ENCODE measurements around the gene IGSF22. TPM values are rescaled to one million over a fixed set of nuclear protein-coding genes. Genes with fewer than 3 reads are reported as not detected.
"Not testable (repeated sequence)": the region's sequence is repeated elsewhere in the genome, so short reads cannot be mapped to it uniquely, and the experiment has no call there.

Gene IGSF22
- polyA plus RNA-seq, 6 donors from 2014 or later, result 1.8 to 3.9 (median 2.9) TPM

- Mint-ChIP-seq H3K4me1 (no peaks in the 10 kb centered on the region), H3K4me3 (no peak overlapping the region), H3K36me3 (no peaks in the 10 kb centered on the region), H3K27me3 (peaks cover 0 to 36% (median 4%) of the 10 kb centered on the region in 3 donors), H3K9me3 (no peaks in the 10 kb centered on the region), H3K27ac (no peak overlapping the region)
- DNase-seq (no peak), ATAC-seq (ENCODE audit: low read depth in 2 of 2) (no peak)
Observed at GRCh38 chr11:18684267-18684666, 41.7 kb downstream of the IGSF22 start.

GRCh38 chr11:18682466-18682865 is 43.5 kb downstream of the IGSF22 start:
- no peak overlapping the region for H3K27ac Mint-ChIP-seq

DNA sequence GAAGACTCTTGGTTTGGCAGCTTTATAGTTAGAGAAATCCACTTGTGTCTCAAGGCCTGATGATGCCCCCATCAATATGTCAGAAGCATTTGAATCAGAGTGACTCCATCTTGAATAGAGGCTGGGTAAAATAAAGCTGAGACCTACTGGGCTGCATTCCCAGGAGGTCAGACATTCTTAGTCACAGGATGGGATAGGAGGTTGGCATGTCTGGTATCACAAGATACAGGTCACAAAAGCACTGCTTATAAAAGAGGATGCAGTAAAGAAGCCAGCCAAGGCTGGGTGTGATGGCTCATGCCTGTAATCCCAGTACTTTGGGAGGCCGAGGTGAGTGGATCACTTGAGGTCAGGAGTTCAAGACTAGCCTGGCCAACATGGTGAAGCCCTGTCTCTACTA is 44.0 kb downstream of the IGSF22 start:
- H3K36me3 Mint-ChIP-seq; H3K27ac Mint-ChIP-seq; H3K4me1 Mint-ChIP-seq; ATAC-seq (ENCODE audit: low read depth in 2 of 2); H3K9me3 Mint-ChIP-seq; DNase-seq: not testable (repeated sequence)
- H3K4me3 Mint-ChIP-seq, result peak overlapping the region in 1 of 8 donors; percentile 22
- H3K27me3 Mint-ChIP-seq, result peaks cover 0 to 39% (median 7%) of the 10 kb centered on the region in 3 donors

More at GRCh38 chr11:18682466-18682865, 43.5 kb downstream of the IGSF22 start:
- no peaks in the 10 kb centered on the region for H3K9me3 Mint-ChIP-seq
- ATAC-seq (ENCODE audit: low read depth in 2 of 2) (no peak), DNase-seq (no peak)
- H3K4me3 Mint-ChIP-seq, result no peak overlapping the region
- H3K27me3 Mint-ChIP-seq, result peaks cover 0 to 39% (median 7%) of the 10 kb centered on the region in 3 donors
- no peaks in the 10 kb centered on the region for H3K36me3 Mint-ChIP-seq
- H3K4me1 Mint-ChIP-seq, result no peaks in the 10 kb centered on the region

DNA sequence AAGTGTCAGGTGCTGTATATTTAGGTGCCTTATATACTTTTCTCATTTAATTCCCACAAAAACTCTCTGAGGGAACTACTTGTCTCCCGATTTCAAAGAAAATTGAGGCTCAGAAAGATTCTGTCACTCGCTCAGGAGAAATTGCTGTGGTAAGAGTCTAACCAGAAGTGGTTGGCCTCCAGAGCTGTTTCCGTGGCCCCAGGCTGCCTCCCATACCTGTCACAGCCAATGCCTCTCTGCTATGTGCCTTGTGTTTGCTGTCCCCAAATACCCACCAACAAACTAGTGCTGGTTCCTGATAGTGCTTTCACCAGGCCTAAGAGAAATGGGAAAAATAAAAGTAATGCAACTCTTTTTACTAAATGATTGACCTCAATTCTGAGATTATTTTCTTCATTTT is 48.4 kb downstream of the IGSF22 start:
- no peak for DNase-seq
- no peaks in the 10 kb centered on the region for H3K36me3 Mint-ChIP-seq
- peaks cover 0 to 3% (median 2%) of the 10 kb centered on the region in 3 donors for H3K4me1 Mint-ChIP-seq
- no peak for ATAC-seq (ENCODE audit: low read depth in 2 of 2)
- H3K27me3 Mint-ChIP-seq, result peaks cover 0 to 7% (median 7%) of the 10 kb centered on the region in 3 donors
- no peak overlapping the region for H3K4me3 Mint-ChIP-seq
- H3K27ac Mint-ChIP-seq, result no peak overlapping the region
- no peaks in the 10 kb centered on the region for H3K9me3 Mint-ChIP-seq

- DNase-seq (no peak), ATAC-seq (ENCODE audit: low read depth in 2 of 2) (no peak)
- Mint-ChIP-seq H3K27me3 (peaks cover 0 to 7% (median 7%) of the 10 kb centered on the region in 3 donors), H3K4me1 (peaks cover 0 to 7% (median 5%) of the 10 kb centered on the region in 3 donors), H3K27ac (no peak overlapping the region), H3K36me3 (no peaks in the 10 kb centered on the region), H3K4me3 (no peak overlapping the region), H3K9me3 (no peaks in the 10 kb centered on the region)
Observed at GRCh38 chr11:18676803-18677202, 49.2 kb downstream of the IGSF22 start.

GRCh38 chr11:18672209-18672608 is 53.8 kb downstream of the IGSF22 start:
- not testable (repeated sequence) for DNase-seq, H3K36me3 Mint-ChIP-seq, H3K9me3 Mint-ChIP-seq, H3K4me3 Mint-ChIP-seq
- H3K4me1 Mint-ChIP-seq, result peaks cover 0 to 17% (median 8%) of the 10 kb centered on the region in 3 donors
- peak; percentile 60 to 71 for ATAC-seq (ENCODE audit: low read depth in 2 of 2)
- peak overlapping the region in 1 of 6 donors; percentile 73 for H3K27ac Mint-ChIP-seq
- peaks cover 3 to 16% (median 14%) of the 10 kb centered on the region in 3 donors for H3K27me3 Mint-ChIP-seq

GRCh38 chr11:18671246-18671645 is 54.7 kb downstream of the IGSF22 start:
- H3K9me3 Mint-ChIP-seq, result no peaks in the 10 kb centered on the region
- no peak for DNase-seq
- H3K27ac Mint-ChIP-seq, result peak overlapping the region in 2 of 6 donors; percentile 38 to 50
- ATAC-seq (ENCODE audit: low read depth in 2 of 2), result no peak
- H3K27me3 Mint-ChIP-seq, result peaks cover 8 to 22% (median 18%) of the 10 kb centered on the region in 3 donors
- no peak overlapping the region for H3K4me3 Mint-ChIP-seq
- no peaks in the 10 kb centered on the region for H3K36me3 Mint-ChIP-seq
- H3K4me1 Mint-ChIP-seq, result peaks cover 0 to 17% (median 8%) of the 10 kb centered on the region in 3 donors

GRCh38 chr11:18669711-18670110 is 56.3 kb downstream of the IGSF22 start:
- no peaks in the 10 kb centered on the region for H3K36me3 Mint-ChIP-seq
- DNase-seq (no peak), ATAC-seq (ENCODE audit: low read depth in 2 of 2) (no peak)
- no peak overlapping the region for H3K27ac Mint-ChIP-seq
- H3K4me3 Mint-ChIP-seq, result no peak overlapping the region
- peaks cover 8 to 27% (median 18%) of the 10 kb centered on the region in 3 donors for H3K27me3 Mint-ChIP-seq
- peaks cover 0 to 17% (median 8%) of the 10 kb centered on the region in 3 donors for H3K4me1 Mint-ChIP-seq
- H3K9me3 Mint-ChIP-seq, result no peaks in the 10 kb centered on the region

DNA sequence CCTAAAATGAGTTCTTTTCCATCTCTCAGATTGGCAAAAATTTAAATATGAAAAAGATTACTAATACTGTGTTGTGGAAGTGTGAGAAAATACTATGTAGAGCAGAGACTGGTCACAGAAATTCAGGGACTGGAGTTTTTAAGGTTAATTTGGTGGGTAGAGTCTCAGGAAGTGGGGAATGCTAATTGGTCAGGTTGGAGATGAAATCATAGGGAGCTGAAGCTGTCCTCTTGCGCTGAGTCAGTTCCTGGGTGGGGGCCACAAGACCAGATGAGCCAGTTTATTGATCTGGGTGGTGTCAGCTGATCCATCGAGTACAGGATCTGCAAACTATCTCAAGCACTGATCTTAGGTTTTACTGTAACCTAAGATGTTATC is 56.8 kb downstream of the IGSF22 start:
- ATAC-seq (ENCODE audit: low read depth in 2 of 2) (no peak), DNase-seq (no peak)
- H3K4me1 Mint-ChIP-seq, result peaks cover 0 to 17% (median 8%) of the 10 kb centered on the region in 3 donors
- no peaks in the 10 kb centered on the region for H3K36me3 Mint-ChIP-seq
- no peak overlapping the region for H3K27ac Mint-ChIP-seq
- H3K27me3 Mint-ChIP-seq, result peaks cover 8 to 27% (median 18%) of the 10 kb centered on the region in 3 donors
- no peaks in the 10 kb centered on the region for H3K9me3 Mint-ChIP-seq
- no peak overlapping the region for H3K4me3 Mint-ChIP-seq

DNA sequence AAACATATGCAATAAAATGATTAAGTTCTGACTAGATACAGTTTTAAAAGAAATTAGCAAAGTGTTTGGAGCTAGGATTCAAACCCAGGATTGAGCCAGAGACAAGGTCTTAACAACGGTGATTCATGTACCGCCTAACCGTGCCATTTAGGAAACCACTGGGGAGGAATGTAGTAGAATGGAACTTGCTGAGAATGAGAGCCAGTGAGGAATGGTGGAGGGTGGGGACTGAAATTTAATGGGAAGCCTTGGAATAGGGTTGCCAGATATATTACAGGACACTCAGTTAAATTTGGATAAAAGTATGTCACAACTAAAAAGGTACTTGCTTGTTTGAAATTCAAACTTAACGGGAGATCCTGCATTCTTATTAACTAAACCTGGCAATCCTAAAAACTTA is 57.9 kb downstream of the IGSF22 start:
- peaks cover 0 to 17% (median 5%) of the 10 kb centered on the region in 3 donors for H3K4me1 Mint-ChIP-seq
- H3K27me3 Mint-ChIP-seq, result peaks cover 11 to 27% (median 18%) of the 10 kb centered on the region in 3 donors
- H3K36me3 Mint-ChIP-seq, result no peaks in the 10 kb centered on the region
- H3K4me3 Mint-ChIP-seq, result no peak overlapping the region
- no peak overlapping the region for H3K27ac Mint-ChIP-seq
- no peak for DNase-seq
- H3K9me3 Mint-ChIP-seq, result no peaks in the 10 kb centered on the region
- ATAC-seq (ENCODE audit: low read depth in 2 of 2), result no peak

DNA sequence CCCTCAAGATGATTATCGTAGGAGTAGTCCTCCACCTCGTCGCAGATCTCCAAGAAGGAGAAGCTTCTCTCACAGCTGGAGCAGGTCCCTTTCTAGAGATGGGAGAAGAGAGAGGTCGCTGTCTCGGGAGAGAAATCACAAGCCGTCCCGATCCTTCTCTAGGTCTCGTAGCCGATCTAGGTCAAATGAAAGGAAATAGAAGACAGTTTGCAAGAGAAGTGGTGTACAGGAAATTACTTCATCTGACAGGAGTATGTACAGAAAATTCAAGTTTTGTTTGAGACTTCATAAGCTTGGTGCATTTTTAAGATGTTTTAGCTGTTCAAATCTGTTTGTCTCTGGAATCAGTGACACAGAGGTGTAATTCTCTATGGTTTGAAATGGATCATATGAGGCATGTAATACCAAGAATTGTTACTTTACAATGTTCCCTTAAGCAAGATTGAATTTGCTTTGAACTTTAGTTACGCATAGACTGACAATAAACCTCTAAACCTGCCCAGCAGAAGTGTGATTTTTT is 60.6 kb downstream of the IGSF22 start:
- not testable (repeated sequence) for H3K4me3 Mint-ChIP-seq; H3K9me3 Mint-ChIP-seq; H3K36me3 Mint-ChIP-seq; H3K4me1 Mint-ChIP-seq; ATAC-seq (ENCODE audit: low read depth in 2 of 2); H3K27ac Mint-ChIP-seq; DNase-seq
- H3K27me3 Mint-ChIP-seq, result peaks cover 17 to 37% (median 27%) of the 10 kb centered on the region in 3 donors

GRCh38 chr11:18657673-18658072 is 68.3 kb downstream of the IGSF22 start:
- Mint-ChIP-seq H3K4me3 (peak overlapping the region in 1 of 8 donors; percentile 52), H3K9me3 (peaks cover 0 to 9% (median 2%) of the 10 kb centered on the region in 7 donors), H3K27me3 (peaks cover 19 to 33% (median 28%) of the 10 kb centered on the region in 3 donors), H3K27ac (no peak overlapping the region), H3K4me1 (no peaks in the 10 kb centered on the region), H3K36me3 (no peaks in the 10 kb centered on the region)
- DNase-seq (no peak), ATAC-seq (ENCODE audit: low read depth in 2 of 2) (no peak)

Data from naive B cell (primary cell).